HL-60/S4 treated with retinoic acid at 250 ng/mL for 4 days and 3 days (cell line): ENCODE results near the gene BSCL2.

ENCODE experiments used
- in situ Hi-C: fragments of 300-500 bp; cut with MboI; formaldehyde crosslinking; loops from 2 replicates; pipeline ENCODE4 v1.7.0; 2022; ENCODE audit warnings: low sequenced_read_pairs

Gene BSCL2

GRCh38 chr11:62719302-62719978 is 12.2 kb upstream of the BSCL2 start:
- in situ Hi-C loops: no loop called here

- in situ Hi-C loops: no loop called here
These were observed 9.6 kb upstream of the BSCL2 start for GRCh38 chr11:62716816-62717215.

- in situ Hi-C loops: no loop called here
These were observed 9.0 kb upstream of the BSCL2 start for GRCh38 chr11:62716206-62716605.

GRCh38 chr11:62715150-62716130 is 8.2 kb upstream of the BSCL2 start:
- in situ Hi-C loops: no loop called here

GRCh38 chr11:62713343-62713742 is 6.1 kb upstream of the BSCL2 start:
- in situ Hi-C loops: no loop called here

- in situ Hi-C loops: no loop called here
These were observed 5.6 kb upstream of the BSCL2 start for GRCh38 chr11:62712861-62713260.

GRCh38 chr11:62712276-62712812 is 5.1 kb upstream of the BSCL2 start:
- in situ Hi-C loops: no loop called here

GRCh38 chr11:62710001-62710345 is 2.7 kb upstream of the BSCL2 start:
- in situ Hi-C loops: no loop called here

GRCh38 chr11:62709247-62710000 is 2.2 kb upstream of the BSCL2 start:
- in situ Hi-C loops: loop anchor here (10.0 kb wide), 1 partner anchor 115 kb away; the partner anchor contains the start of gene TUT1

- in situ Hi-C loops: loop anchor here (10.0 kb wide), 1 partner anchor 114 kb away; the partner anchor contains the start of gene TUT1
These were observed 1.6 kb upstream of the BSCL2 start for GRCh38 chr11:62708793-62709192.

- in situ Hi-C loops: loop anchor here (10.0 kb wide), 1 partner anchor 114 kb away; the partner anchor contains the start of gene TUT1
These were observed 1.2 kb upstream of the BSCL2 start for GRCh38 chr11:62708392-62708791.

GRCh38 chr11:62706850-62707247 is 375 bp downstream of the BSCL2 start:
- in situ Hi-C loops: loop anchor here (10.0 kb wide), 1 partner anchor 112 kb away; the partner anchor contains the start of gene TUT1

GRCh38 chr11:62705880-62706849 is 1.1 kb downstream of the BSCL2 start:
- in situ Hi-C loops: loop anchor here (10.0 kb wide), 1 partner anchor 111 kb away; the partner anchor contains the start of gene TUT1

GRCh38 chr11:62705413-62705812 is 1.8 kb downstream of the BSCL2 start:
- in situ Hi-C loops: loop anchor here (10.0 kb wide), 1 partner anchor 111 kb away; the partner anchor contains the start of gene TUT1

- in situ Hi-C loops: loop anchor here (10.0 kb wide), 1 partner anchor 109 kb away; the partner anchor contains the start of gene TUT1
These were observed 3.3 kb downstream of the BSCL2 start for GRCh38 chr11:62703921-62704320.

- in situ Hi-C loops: loop anchor here (10.0 kb wide), 1 partner anchor 107 kb away; the partner anchor contains the start of gene TUT1
These were observed 5.0 kb downstream of the BSCL2 start for GRCh38 chr11:62702246-62702645.

- in situ Hi-C loops: loop anchor here (10.0 kb wide), 1 partner anchor 280 kb away; the partner anchor contains the start of gene SCGB1A1
These were observed 12.6 kb downstream of the BSCL2 start for GRCh38 chr11:62694455-62695167.

GRCh38 chr11:62693624-62694023 is 13.6 kb downstream of the BSCL2 start:
- in situ Hi-C loops: loop anchor here (10.0 kb wide), 1 partner anchor 279 kb away; the partner anchor contains the start of gene SCGB1A1
